ENCODE data around the gene BRSK2. TPM values are rescaled to one million over a fixed set of nuclear protein-coding genes. Genes with fewer than 3 reads are reported as not detected.

Gene BRSK2
- total and polyA plus RNA-seq, 4 donors = 0.35 to 0.56 (median 0.52) TPM

GRCh38 chr11:1468002-1468401 is 78.3 kb downstream of the BRSK2 start:
- H3K9ac ChIP-seq (ENCODE audit: insufficient read depth in 1 of 2, low read length in 2 of 2) = no peak overlapping the region
- H3K27ac ChIP-seq (ENCODE audit: low read depth in 1 of 2, low read length in 1 of 2) = no peak overlapping the region
- no peak for DNase-seq
- no peaks in the 10 kb centered on the region for H3K4me1 ChIP-seq (ENCODE audit: control insufficient read depth in 5 of 5, insufficient read depth in 5 of 5, low read length in 5 of 5)
- H3K9me3 ChIP-seq (ENCODE audit: control insufficient read depth in 4 of 4, insufficient read depth in 3 of 4, low read length in 3 of 4) = no peaks in the 10 kb centered on the region
- no peak overlapping the region for H3K4me3 ChIP-seq
- H3K36me3 ChIP-seq (ENCODE audit: control insufficient read depth in 4 of 4, insufficient read depth in 4 of 4, low read length in 4 of 4) = peaks cover 0 to 51% (median 9%) of the 10 kb centered on the region in 4 donors
- H3K27me3 ChIP-seq (ENCODE audit: control insufficient read depth in 3 of 3, insufficient read depth in 3 of 3, low read length in 2 of 3) = no peaks in the 10 kb centered on the region
- TF ChIP-seq CTCF (IDR thresholded peaks at IDR 0.05; ENCODE audit: control extremely low read depth, extremely low read depth) = no peak
- WGBS, 2 donors = 94 to 95% methylated on average over 17 to 18 of the region's 18 CpGs
- ATAC-seq (ENCODE audit: insufficient read depth, low FRiP score) = no peak

GRCh38 chr11:1468473-1469066 is 78.8 kb downstream of the BRSK2 start:
- no peak overlapping the region for H3K27ac ChIP-seq (ENCODE audit: low read depth in 1 of 2, low read length in 1 of 2)
- DNase-seq (no peak), ATAC-seq (ENCODE audit: insufficient read depth, low FRiP score) (no peak)
- H3K9me3 ChIP-seq (ENCODE audit: control insufficient read depth in 4 of 4, insufficient read depth in 3 of 4, low read length in 3 of 4) = no peaks in the 10 kb centered on the region
- TF ChIP-seq CTCF (IDR thresholded peaks at IDR 0.05; ENCODE audit: control extremely low read depth, extremely low read depth) = no peak
- H3K27me3 ChIP-seq (ENCODE audit: control insufficient read depth in 3 of 3, insufficient read depth in 3 of 3, low read length in 2 of 3) = no peaks in the 10 kb centered on the region
- no peak overlapping the region for H3K4me3 ChIP-seq
- H3K9ac ChIP-seq (ENCODE audit: insufficient read depth in 1 of 2, low read length in 2 of 2) = no peak overlapping the region
- 92 to 95% methylated on average over 19 of the region's 19 CpGs for WGBS, 2 donors
- H3K4me1 ChIP-seq (ENCODE audit: control insufficient read depth in 5 of 5, insufficient read depth in 5 of 5, low read length in 5 of 5) = no peaks in the 10 kb centered on the region
- peaks cover 4 to 56% (median 9%) of the 10 kb centered on the region in 4 donors for H3K36me3 ChIP-seq (ENCODE audit: control insufficient read depth in 4 of 4, insufficient read depth in 4 of 4, low read length in 4 of 4)

GRCh38 chr11:1469287-1469910 is 79.7 kb downstream of the BRSK2 start:
- Histone ChIP-seq H3K27ac (ENCODE audit: low read depth in 1 of 2, low read length in 1 of 2) (no peak overlapping the region), H3K4me3 (no peak overlapping the region), H3K36me3 (ENCODE audit: control insufficient read depth in 4 of 4, insufficient read depth in 4 of 4, low read length in 4 of 4) (peaks cover 4 to 60% (median 9%) of the 10 kb centered on the region in 4 donors), H3K9me3 (ENCODE audit: control insufficient read depth in 4 of 4, insufficient read depth in 3 of 4, low read length in 3 of 4) (no peaks in the 10 kb centered on the region), H3K4me1 (ENCODE audit: control insufficient read depth in 5 of 5, insufficient read depth in 5 of 5, low read length in 5 of 5) (no peaks in the 10 kb centered on the region), H3K9ac (ENCODE audit: insufficient read depth in 1 of 2, low read length in 2 of 2) (no peak overlapping the region), H3K27me3 (ENCODE audit: control insufficient read depth in 3 of 3, insufficient read depth in 3 of 3, low read length in 2 of 3) (no peaks in the 10 kb centered on the region)
- 88% methylated on average over 19 of the region's 19 CpGs for WGBS, 2 donors
- ATAC-seq (ENCODE audit: insufficient read depth, low FRiP score) (no peak), DNase-seq (no peak)
- no peak for TF ChIP-seq CTCF (IDR thresholded peaks at IDR 0.05; ENCODE audit: control extremely low read depth, extremely low read depth)

Measured in lung (tissue), 12 donors.